Prostate gland (tissue), 2 donors: Measurements from ENCODE around the gene RAVER1.

ENCODE experiments used
- POLR2A ChIP-seq: fragments of 450-650 bp; IDR thresholded peaks from one replicate; pipeline ENCODE4 v1.6.1; 2016; ENCODE audit warnings: antibody characterized with exemption, mild to moderate bottlenecking
- TF ChIP-seq, protein P1 (sequence below), 4 experiments: fragments of 200-600 bp in 2 of 4; fragments of 450-650 bp in 2 of 4; sonication (generic) in 2 of 4; IDR thresholded peaks; 1 replicate in 3 of 4; 2 replicates in 1 of 4; pipeline ENCODE4 v1.5.1; 2016 to 2019; ENCODE audit warnings: antibody characterized with exemption in 4 of 4, mild to moderate bottlenecking in 2 of 4, moderate library complexity in 2 of 4

DNA sequence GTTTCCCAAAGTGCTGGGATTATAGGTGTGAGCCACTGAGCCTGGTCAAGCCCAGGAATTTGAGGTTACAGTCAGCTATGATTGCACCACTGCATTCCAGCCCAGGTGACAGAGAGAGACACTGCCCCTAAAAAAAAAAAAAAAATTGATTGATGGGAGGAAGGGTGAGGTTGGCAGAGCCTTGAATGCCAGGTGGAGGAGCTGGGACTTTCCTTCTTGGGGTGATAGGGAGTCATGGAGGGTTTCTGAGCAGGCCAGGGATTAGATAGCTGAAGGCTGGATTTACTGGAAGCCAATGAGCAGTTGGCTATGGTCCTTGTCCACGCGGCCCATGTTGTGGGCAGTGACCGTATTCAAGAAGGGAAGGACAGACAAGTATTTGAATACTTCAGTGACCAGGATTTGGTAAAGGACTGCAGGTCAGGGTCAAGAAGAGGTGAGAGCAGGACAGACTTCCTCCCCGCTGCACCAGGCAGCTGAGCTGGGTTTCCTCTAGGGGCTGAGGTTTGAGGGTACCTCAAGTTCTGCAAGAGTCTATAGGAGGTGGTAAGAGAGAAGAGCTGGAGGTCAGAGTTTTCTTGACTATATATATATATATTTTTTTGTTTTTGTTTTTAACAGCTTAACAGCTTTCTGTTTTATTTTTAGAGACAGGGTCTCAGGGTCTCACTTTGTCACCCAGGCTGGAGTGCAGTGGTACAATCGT, 53.4 kb downstream of the RAVER1 start:
- TF ChIP-seq, protein P1, sequence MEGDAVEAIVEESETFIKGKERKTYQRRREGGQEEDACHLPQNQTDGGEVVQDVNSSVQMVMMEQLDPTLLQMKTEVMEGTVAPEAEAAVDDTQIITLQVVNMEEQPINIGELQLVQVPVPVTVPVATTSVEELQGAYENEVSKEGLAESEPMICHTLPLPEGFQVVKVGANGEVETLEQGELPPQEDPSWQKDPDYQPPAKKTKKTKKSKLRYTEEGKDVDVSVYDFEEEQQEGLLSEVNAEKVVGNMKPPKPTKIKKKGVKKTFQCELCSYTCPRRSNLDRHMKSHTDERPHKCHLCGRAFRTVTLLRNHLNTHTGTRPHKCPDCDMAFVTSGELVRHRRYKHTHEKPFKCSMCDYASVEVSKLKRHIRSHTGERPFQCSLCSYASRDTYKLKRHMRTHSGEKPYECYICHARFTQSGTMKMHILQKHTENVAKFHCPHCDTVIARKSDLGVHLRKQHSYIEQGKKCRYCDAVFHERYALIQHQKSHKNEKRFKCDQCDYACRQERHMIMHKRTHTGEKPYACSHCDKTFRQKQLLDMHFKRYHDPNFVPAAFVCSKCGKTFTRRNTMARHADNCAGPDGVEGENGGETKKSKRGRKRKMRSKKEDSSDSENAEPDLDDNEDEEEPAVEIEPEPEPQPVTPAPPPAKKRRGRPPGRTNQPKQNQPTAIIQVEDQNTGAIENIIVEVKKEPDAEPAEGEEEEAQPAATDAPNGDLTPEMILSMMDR (IDR thresholded peaks at IDR 0.05) = no peak
- no peak for TF ChIP-seq POLR2A
